Endodermal cell (in vitro differentiated cells): ENCODE data around the gene TMEM190. TPM values are rescaled to one million over a fixed set of nuclear protein-coding genes. Genes with fewer than 3 reads are reported as not detected.
"Not testable (repeated sequence)": the region's sequence is repeated elsewhere in the genome, so short reads cannot be mapped to it uniquely, and the experiment has no call there.

Source experiments
- DNase-seq: peaks from one replicate; pipeline ENCODE4 v3.0.0-alpha.2; 2017
- H3K27ac ChIP-seq: 2 replicates; pipeline ENCODE4 v1.5.1; 2013; ENCODE audit warnings: mild to moderate bottlenecking, low read depth, low read length, moderate library complexity
- H3K27me3 ChIP-seq: 2 replicates; pipeline ENCODE4 v1.6.1; 2013; ENCODE audit warnings: mild to moderate bottlenecking, low read length, moderate library complexity; ENCODE audit not compliant: insufficient read depth, control insufficient read depth, poor library complexity, severe bottlenecking
- H3K36me3 ChIP-seq: 2 replicates; pipeline ENCODE4 v1.7.0; 2013; ENCODE audit warnings: mild to moderate bottlenecking, low read length, moderate library complexity; ENCODE audit not compliant: control insufficient read depth, insufficient read depth
- H3K4me1 ChIP-seq: one replicate; pipeline ENCODE4 v1.7.0; 2013; ENCODE audit warnings: low read length; ENCODE audit not compliant: control insufficient read depth, insufficient read depth
- H3K4me3 ChIP-seq: 2 replicates; pipeline ENCODE4 v1.5.1; 2013; ENCODE audit warnings: mild to moderate bottlenecking, low read length, moderate library complexity
- H3K9ac ChIP-seq: 2 replicates; pipeline ENCODE4 v1.6.1; 2013; ENCODE audit warnings: mild to moderate bottlenecking, low read length, moderate library complexity; ENCODE audit not compliant: poor library complexity, severe bottlenecking; ENCODE audit errors: extremely low read depth
- H3K9me3 ChIP-seq: 2 replicates; pipeline ENCODE4 v1.6.1; 2013; ENCODE audit warnings: mild to moderate bottlenecking, low read length, moderate library complexity; ENCODE audit not compliant: control insufficient read depth
- H3K27ac Mint-ChIP-seq: 2 replicates; pipeline ENCODE4 v1.8.0; 2020; ENCODE audit warnings: mixed read lengths
- H3K27me3 Mint-ChIP-seq: 2 replicates; pipeline ENCODE4 v1.8.0; 2021; ENCODE audit warnings: mild to moderate bottlenecking, mixed read lengths; ENCODE audit not compliant: insufficient read depth
- H3K36me3 Mint-ChIP-seq: 2 replicates; pipeline ENCODE4 v1.8.0; 2020; ENCODE audit warnings: low read depth, mixed read lengths
- H3K4me1 Mint-ChIP-seq: 2 replicates; pipeline ENCODE4 v1.8.0; 2020; ENCODE audit warnings: mixed read lengths
- H3K4me3 Mint-ChIP-seq: 2 replicates; pipeline ENCODE4 v1.8.0; 2020; ENCODE audit warnings: mild to moderate bottlenecking, moderate library complexity, mixed read lengths
- H3K9me3 Mint-ChIP-seq: 2 replicates; pipeline ENCODE4 v1.8.0; 2020; ENCODE audit warnings: mild to moderate bottlenecking, mixed read lengths
- CTCF ChIP-seq: fragments of 200-600 bp; sonication (generic); conservative IDR thresholded peaks from 2 replicates; pipeline ENCODE4 v1.5.0; 2021; ENCODE audit warnings: antibody characterized with exemption, mild to moderate bottlenecking
- WGBS, 2 experiments: methylation state at CpG; one replicate each; pipeline versions ENCODE4 v1.1.5 to v1.1.7; 2013; ENCODE audit warnings: missing lambda C conversion rate in 2 of 2, mixed read lengths in 1 of 2; ENCODE audit not compliant: insufficient coverage in 1 of 2, insufficient read length in 1 of 2; 5-methylcytosine and 5-hydroxymethylcytosine counted together
- total RNA-seq, 2 donors: library from RNA; stranded (reverse); fragmentation: NEBNext Ultra II Directional in 1 of 2; extraction: Animal tissue kit (Norgen Biotek cat#: 25700) in 1 of 2; gene quantifications; 2 replicates in 1 of 2; 3 replicates in 1 of 2; pipeline ENCODE4 v1.2.1, GENCODE V29; 2021

TMEM190 gene
- total RNA-seq, 2 donors from 2014 or later, result 1.2 TPM; not detected in 1

GRCh38 chr19:55419624-55420236 is 43.1 kb downstream of the TMEM190 start:
- no peak overlapping the region for H3K4me3 Mint-ChIP-seq
- H3K36me3 Mint-ChIP-seq, result no peaks in the 10 kb centered on the region
- Histone ChIP-seq H3K36me3 (no peaks in the 10 kb centered on the region), H3K4me1 (no peaks in the 10 kb centered on the region), H3K27me3 (peaks cover 4% of the 10 kb centered on the region), H3K4me3 (no peak overlapping the region), H3K9me3 (no peaks in the 10 kb centered on the region), H3K27ac (no peak overlapping the region), H3K9ac (no peak overlapping the region)
- no peak overlapping the region for H3K27ac Mint-ChIP-seq
- no peak for TF ChIP-seq CTCF
- H3K27me3 Mint-ChIP-seq, result peaks cover 43% of the 10 kb centered on the region
- 74% methylated on average over 5 of the region's 5 CpGs; no CpG with 5 or more reads in 1 of the 2 experiments for WGBS, 2 experiments
- H3K4me1 Mint-ChIP-seq, result no peaks in the 10 kb centered on the region
- peak; percentile 38 for DNase-seq
- peaks cover 11% of the 10 kb centered on the region for H3K9me3 Mint-ChIP-seq

- not testable (repeated sequence) for DNase-seq, H3K4me1 Mint-ChIP-seq, H3K27ac ChIP-seq, H3K36me3 ChIP-seq, H3K9ac ChIP-seq, H3K4me3 ChIP-seq, H3K9me3 ChIP-seq, H3K36me3 Mint-ChIP-seq, H3K4me3 Mint-ChIP-seq, H3K27ac Mint-ChIP-seq, H3K4me1 ChIP-seq
- 83% methylated on average over 4 of the region's 4 CpGs for WGBS, 2 experiments
- peaks cover 11% of the 10 kb centered on the region for H3K9me3 Mint-ChIP-seq
- peaks cover 13% of the 10 kb centered on the region for H3K27me3 ChIP-seq
- H3K27me3 Mint-ChIP-seq, result peaks cover 41% of the 10 kb centered on the region
These were observed 44.7 kb downstream of the TMEM190 start for GRCh38 chr19:55421281-55421680.

- H3K4me1 ChIP-seq, result no peaks in the 10 kb centered on the region
- 67 to 77% methylated on average over 12 to 13 of the region's 13 CpGs for WGBS, 2 experiments
- no peaks in the 10 kb centered on the region for H3K9me3 ChIP-seq
- H3K9ac ChIP-seq, result no peak overlapping the region
- DNase-seq, result no peak
- Mint-ChIP-seq H3K4me3 (no peak overlapping the region), H3K4me1 (no peaks in the 10 kb centered on the region), H3K27ac (no peak overlapping the region), H3K9me3 (peaks cover 9% of the 10 kb centered on the region), H3K27me3 (peaks cover 42% of the 10 kb centered on the region), H3K36me3 (no peaks in the 10 kb centered on the region)
- no peak for TF ChIP-seq CTCF
- no peak overlapping the region for H3K4me3 ChIP-seq
- peaks cover 13% of the 10 kb centered on the region for H3K27me3 ChIP-seq
- H3K36me3 ChIP-seq, result no peaks in the 10 kb centered on the region
- no peak overlapping the region for H3K27ac ChIP-seq
These were observed 46.8 kb downstream of the TMEM190 start for GRCh38 chr19:55423225-55424005.
